ENCODE measurements around the gene PLEKHM2.
"Not testable (repeated sequence)": the region's sequence is repeated elsewhere in the genome, so short reads cannot be mapped to it uniquely, and the experiment has no call there.

The PLEKHM2 gene

GRCh38 chr1:15676688-15677661 lies 7.1 kb upstream of the PLEKHM2 start:
- no peak for DNase-seq

GRCh38 chr1:15678578-15678977 lies 5.5 kb upstream of the PLEKHM2 start:
- no peak for DNase-seq

DNA sequence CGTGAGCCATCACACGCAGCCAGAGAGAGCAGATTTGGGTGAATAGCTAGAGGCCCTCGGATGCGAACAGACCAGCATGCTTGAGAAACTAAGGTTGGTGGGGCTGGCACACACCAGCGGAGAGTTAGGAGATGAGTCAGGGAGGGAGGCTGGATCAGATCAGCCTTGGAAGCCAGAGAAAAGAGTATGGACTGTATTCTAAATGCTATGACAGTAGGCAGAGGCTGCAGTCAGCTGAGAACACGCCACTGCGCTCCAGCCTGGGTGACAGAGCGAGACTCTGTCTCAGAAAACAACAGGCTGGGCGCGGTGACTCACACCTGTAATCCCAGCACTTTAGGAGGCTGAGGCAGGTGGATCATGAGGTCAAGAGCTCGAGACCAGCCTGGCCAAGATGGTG lies 4.0 kb upstream of the PLEKHM2 start:
- no peak for DNase-seq

DNA sequence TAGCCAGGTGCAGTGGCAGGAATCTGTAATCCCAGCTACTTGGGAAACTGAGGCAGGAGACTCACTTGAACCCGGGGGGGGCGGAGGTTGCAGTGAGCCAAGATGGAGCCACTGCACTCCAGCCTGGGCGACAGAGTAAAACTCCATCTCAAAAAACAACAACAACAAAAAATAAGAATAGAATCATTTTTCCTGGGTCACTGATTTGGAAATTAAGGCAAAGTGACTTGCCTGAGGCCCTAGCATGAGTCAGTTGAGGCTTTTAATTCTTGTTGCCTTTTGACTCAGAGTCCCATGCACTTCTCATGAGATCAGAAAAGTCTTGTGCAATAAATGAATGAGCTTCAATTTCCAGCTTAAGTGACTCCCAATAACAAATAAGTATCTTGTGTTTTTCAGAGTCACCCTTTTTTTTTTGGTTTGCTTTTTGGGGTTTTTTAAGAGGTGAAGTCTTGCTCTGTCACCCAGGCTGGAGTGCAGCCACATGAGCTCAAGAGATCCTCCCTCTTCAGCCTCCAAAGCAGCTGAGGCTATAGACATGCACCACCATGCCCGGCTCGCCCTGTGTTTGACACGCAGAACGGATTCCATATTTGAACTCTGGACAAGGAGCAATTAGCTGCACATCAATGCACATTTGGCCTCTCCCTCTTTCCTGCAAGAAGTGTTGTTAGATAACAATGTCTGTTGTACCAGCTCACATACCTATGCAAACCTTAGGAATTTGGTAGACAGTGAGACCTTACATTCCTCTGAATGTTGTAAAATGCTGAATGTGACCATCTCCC lies 3.4 kb upstream of the PLEKHM2 start:
- no peak for DNase-seq

- no peak for DNase-seq
Observed at GRCh38 chr1:15681349-15682292, 2.5 kb upstream of the PLEKHM2 start.

GRCh38 chr1:15682936-15683341 lies 1.2 kb upstream of the PLEKHM2 start:
- DNase-seq: no peak

GRCh38 chr1:15683345-15684039 lies 628 bp upstream of the PLEKHM2 start:
- no peak for DNase-seq

- peak; percentile 18 for DNase-seq
Observed at GRCh38 chr1:15684468-15685291, 560 bp downstream of the PLEKHM2 start.

DNA sequence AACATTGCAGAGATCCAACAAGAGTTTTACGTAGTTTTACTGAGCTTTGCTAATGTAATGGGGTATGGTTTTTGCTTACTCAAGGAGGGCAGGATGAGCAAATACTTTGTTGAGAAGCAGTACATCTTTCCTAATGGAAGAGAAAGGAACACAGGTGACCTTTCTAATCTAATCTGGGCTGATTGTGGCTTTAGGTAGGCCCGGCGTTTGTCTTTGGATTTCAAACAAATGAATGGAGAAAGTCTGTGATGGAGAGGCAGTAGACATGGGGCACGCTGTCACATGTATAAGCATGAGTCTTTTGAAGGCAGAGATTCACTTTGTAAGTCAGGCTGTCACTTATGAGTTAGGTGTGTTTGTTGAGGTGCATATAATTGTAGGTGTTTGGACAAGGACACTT lies 1.7 kb downstream of the PLEKHM2 start:
- DNase-seq: no peak

DNA sequence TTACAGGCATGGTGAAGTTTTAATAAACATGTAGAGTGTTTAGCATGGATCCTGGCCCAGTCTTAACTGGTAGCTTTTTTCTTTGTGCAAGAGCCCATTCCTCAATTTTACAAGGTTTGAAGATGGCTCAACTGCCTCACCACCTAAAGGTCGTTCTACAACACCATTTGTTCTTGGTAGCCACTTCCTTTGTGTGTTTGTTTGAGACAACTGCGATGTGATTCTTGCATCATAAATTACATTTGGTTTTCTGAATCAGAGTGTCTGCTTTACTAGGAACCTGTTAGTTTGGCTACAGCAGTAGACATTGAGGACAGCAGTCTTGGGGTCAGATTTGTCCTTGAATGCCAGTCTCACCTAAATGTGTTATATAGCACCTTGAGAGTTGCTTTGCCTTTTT lies 3.3 kb downstream of the PLEKHM2 start:
- DNase-seq: no peak

DNA sequence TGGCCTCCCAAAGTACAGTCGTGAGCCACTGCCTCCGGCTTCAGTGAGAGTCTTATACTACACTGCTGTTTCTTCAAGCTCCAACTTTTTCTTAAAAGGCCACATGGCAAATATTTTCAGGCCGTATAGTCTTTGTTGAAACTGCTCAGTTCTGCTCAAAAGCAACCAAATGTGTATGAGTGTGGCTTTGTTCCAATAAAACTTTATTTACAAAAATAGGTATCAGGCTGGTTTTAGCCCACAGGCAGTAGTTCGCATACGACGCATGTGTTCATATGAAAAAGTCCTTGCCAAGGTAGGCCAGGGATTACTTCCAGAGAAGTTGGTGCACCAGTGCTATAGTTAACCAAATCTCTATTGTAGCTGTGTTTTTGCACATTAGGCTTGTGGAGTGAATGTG lies 6.2 kb downstream of the PLEKHM2 start:
- DNase-seq: no peak

GRCh38 chr1:15691434-15692032 lies 7.4 kb downstream of the PLEKHM2 start:
- no peak for DNase-seq

DNA sequence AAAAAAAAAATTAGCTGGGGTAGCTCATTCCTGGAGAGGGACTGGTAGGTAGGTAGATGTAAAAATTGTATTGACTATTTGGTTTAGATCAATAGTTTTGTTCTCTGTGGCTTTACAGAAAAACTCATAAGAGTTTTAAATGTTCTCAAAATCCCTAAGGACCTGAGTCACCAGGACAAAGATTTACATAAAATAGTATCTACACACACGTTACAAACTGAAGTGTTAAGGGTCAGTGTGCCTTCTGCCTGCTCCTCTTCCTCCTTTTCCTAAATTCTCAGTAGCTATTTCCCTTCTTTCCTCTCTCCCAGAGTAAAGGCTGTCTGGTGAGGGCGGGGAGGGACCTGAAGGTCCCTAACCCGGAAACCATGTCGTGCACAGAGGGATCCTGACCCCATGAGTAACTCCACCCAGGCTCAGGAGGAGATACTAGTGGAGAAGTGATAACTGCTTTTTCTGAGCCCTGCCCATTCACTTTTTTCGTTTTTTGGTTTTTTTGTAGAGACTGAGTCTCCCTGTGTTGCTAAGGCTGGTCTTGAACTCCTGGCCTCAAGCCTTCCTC lies 8.1 kb downstream of the PLEKHM2 start:
- DNase-seq: no peak

- DNase-seq: no peak
Observed at GRCh38 chr1:15693371-15693770, 9.3 kb downstream of the PLEKHM2 start.

GRCh38 chr1:15696956-15697521 lies 12.9 kb downstream of the PLEKHM2 start:
- DNase-seq: no peak

DNA sequence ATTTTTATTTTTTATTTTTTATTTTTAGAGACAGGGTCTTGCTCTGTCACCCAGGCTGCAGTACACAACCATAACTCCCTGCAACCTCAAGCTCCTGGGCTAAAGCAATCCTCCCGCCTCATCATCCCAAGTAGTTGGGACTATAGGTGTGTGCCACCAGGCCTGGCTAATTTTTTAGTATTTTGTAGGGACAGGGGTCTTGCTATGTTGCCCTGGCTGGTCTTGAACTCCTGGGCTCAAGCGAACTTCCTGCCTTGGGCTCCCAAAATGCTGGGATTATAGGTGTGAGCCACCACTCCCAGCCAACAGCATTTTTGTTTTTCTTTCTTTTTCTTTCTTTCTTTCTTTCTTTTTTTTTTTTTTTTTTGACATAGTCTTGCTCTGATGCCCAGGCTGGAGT lies 14.1 kb downstream of the PLEKHM2 start:
- DNase-seq: no peak

GRCh38 chr1:15699321-15699720 lies 15.2 kb downstream of the PLEKHM2 start:
- DNase-seq: not testable (repeated sequence)

GRCh38 chr1:15700508-15700907 lies 16.4 kb downstream of the PLEKHM2 start:
- no peak for DNase-seq

GRCh38 chr1:15701784-15702183 lies 17.7 kb downstream of the PLEKHM2 start:
- no peak for DNase-seq
